Measurements from ENCODE around the gene DGKD.

- TF ChIP-seq CTCF (IDR thresholded peaks at IDR 0.05; ENCODE audit: insufficient read depth, low read length, poor library complexity, severe bottlenecking) (no peak), EZH2phosphoT487 (conservative IDR thresholded peaks at IDR 0.05; ENCODE audit: low read length) (no peak)
These were observed 109.8 kb downstream of the DGKD start for GRCh38 chr2:233464056-233464455.
